ENCODE measurements around the gene NF1. TPM values are rescaled to one million over a fixed set of nuclear protein-coding genes. Genes with fewer than 3 reads are reported as not detected.
"Not testable (repeated sequence)": the region's sequence is repeated elsewhere in the genome, so short reads cannot be mapped to it uniquely, and the experiment has no call there.

NF1 gene
- total RNA-seq, 4 donors from 2014 or later = 66.8 to 106 (median 95.6) TPM

GRCh38 chr17:31374503-31374902, 279.7 kb downstream of the NF1 start:
- no peak for TF ChIP-seq CTCF (IDR thresholded peaks at IDR 0.05)
- TF ChIP-seq POLR2A (IDR thresholded peaks at IDR 0.05) = no peak
- Histone ChIP-seq H3K9me3 (no peaks in the 10 kb centered on the region), H3K4me3 (no peak overlapping the region), H3K4me1 (peaks cover 0 to 10% (median 0%) of the 10 kb centered on the region in 4 donors), H3K27me3 (no peaks in the 10 kb centered on the region), H3K27ac (no peak overlapping the region), H3K36me3 (peaks cover 0 to 19% (median 0%) of the 10 kb centered on the region in 3 donors)
- no peak for DNase-seq

- Histone ChIP-seq H3K4me3 (no peak overlapping the region), H3K27me3 (no peaks in the 10 kb centered on the region), H3K36me3 (peaks cover 0 to 17% (median 0%) of the 10 kb centered on the region in 3 donors), H3K27ac (no peak overlapping the region), H3K9me3 (no peaks in the 10 kb centered on the region), H3K4me1 (no peaks in the 10 kb centered on the region)
- TF ChIP-seq CTCF (IDR thresholded peaks at IDR 0.05) = no peak
- no peak for TF ChIP-seq POLR2A (IDR thresholded peaks at IDR 0.05)
- no peak for DNase-seq
Observed at GRCh38 chr17:31378638-31379037, 283.9 kb downstream of the NF1 start.

- TF ChIP-seq POLR2A (IDR thresholded peaks at IDR 0.05) (no peak), CTCF (IDR thresholded peaks at IDR 0.05) (no peak)
- H3K4me3 ChIP-seq = no peak overlapping the region
- no peaks in the 10 kb centered on the region for H3K9me3 ChIP-seq
- no peak for DNase-seq
- H3K4me1 ChIP-seq = no peaks in the 10 kb centered on the region
- no peak overlapping the region for H3K27ac ChIP-seq
- H3K36me3 ChIP-seq = peaks cover 0 to 7% (median 0%) of the 10 kb centered on the region in 3 donors
- H3K27me3 ChIP-seq = no peaks in the 10 kb centered on the region
Observed at GRCh38 chr17:31379597-31380205, 284.9 kb downstream of the NF1 start.

- no peak for TF ChIP-seq POLR2A (IDR thresholded peaks at IDR 0.05)
- TF ChIP-seq CTCF (IDR thresholded peaks at IDR 0.05) = no peak
- Histone ChIP-seq H3K4me3 (no peak overlapping the region), H3K27me3 (no peaks in the 10 kb centered on the region), H3K27ac (no peak overlapping the region), H3K36me3 (peaks cover 0 to 7% (median 0%) of the 10 kb centered on the region in 3 donors), H3K4me1 (no peaks in the 10 kb centered on the region), H3K9me3 (no peaks in the 10 kb centered on the region)
- no peak for DNase-seq
Observed at GRCh38 chr17:31381165-31381668, 286.4 kb downstream of the NF1 start.

- H3K4me3 ChIP-seq, H3K36me3 ChIP-seq, DNase-seq, H3K27ac ChIP-seq, H3K4me1 ChIP-seq, H3K27me3 ChIP-seq, H3K9me3 ChIP-seq: not testable (repeated sequence)
Observed at GRCh38 chr17:31382668-31383275, 288.0 kb downstream of the NF1 start.

- H3K27ac ChIP-seq, H3K4me1 ChIP-seq, H3K36me3 ChIP-seq, H3K4me3 ChIP-seq, H3K27me3 ChIP-seq, DNase-seq, H3K9me3 ChIP-seq: not testable (repeated sequence)
Observed at GRCh38 chr17:31383488-31383887, 288.7 kb downstream of the NF1 start.

Data from Peyer's patch (tissue), 4 donors.